Measurements from ENCODE around the gene LHCGR.

LHCGR gene

GRCh38 chr2:48728295-48728694 lies 27.2 kb downstream of the LHCGR start:
- Mint-ChIP-seq H3K9me3 (no peaks in the 10 kb centered on the region), H3K36me3 (no peaks in the 10 kb centered on the region), H3K27ac (no peak overlapping the region), H3K4me1 (no peaks in the 10 kb centered on the region), H3K4me3 (no peak overlapping the region), H3K27me3 (peaks cover 3% of the 10 kb centered on the region)
- no peak for ATAC-seq (ENCODE audit: low read depth)
- DNase-seq (ENCODE audit: low spot score in 2 of 2): no peak

DNA sequence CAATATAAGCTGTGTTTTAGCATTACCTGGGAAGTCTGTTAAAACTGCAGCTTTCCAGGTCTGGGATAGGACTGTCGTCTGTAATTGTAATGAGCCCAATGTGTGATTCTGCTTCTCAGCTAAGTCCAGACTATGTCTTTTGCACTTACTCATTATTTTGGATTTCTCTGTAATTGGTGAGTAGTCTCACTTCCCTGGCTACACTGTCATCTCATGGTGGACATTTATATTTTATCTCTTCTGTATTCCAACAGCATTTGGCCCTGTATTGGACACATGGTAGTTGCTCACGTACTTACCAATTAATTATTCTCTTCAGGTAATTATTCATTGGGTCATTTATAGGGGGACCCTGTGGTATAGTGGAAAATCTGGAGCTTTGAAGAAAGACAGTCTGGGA lies 28.0 kb downstream of the LHCGR start:
- Mint-ChIP-seq H3K9me3 (no peaks in the 10 kb centered on the region), H3K36me3 (no peaks in the 10 kb centered on the region), H3K4me1 (no peaks in the 10 kb centered on the region), H3K4me3 (no peak overlapping the region), H3K27ac (no peak overlapping the region), H3K27me3 (peaks cover 3% of the 10 kb centered on the region)
- ATAC-seq (ENCODE audit: low read depth) (no peak), DNase-seq (ENCODE audit: low spot score in 2 of 2) (no peak)

DNA sequence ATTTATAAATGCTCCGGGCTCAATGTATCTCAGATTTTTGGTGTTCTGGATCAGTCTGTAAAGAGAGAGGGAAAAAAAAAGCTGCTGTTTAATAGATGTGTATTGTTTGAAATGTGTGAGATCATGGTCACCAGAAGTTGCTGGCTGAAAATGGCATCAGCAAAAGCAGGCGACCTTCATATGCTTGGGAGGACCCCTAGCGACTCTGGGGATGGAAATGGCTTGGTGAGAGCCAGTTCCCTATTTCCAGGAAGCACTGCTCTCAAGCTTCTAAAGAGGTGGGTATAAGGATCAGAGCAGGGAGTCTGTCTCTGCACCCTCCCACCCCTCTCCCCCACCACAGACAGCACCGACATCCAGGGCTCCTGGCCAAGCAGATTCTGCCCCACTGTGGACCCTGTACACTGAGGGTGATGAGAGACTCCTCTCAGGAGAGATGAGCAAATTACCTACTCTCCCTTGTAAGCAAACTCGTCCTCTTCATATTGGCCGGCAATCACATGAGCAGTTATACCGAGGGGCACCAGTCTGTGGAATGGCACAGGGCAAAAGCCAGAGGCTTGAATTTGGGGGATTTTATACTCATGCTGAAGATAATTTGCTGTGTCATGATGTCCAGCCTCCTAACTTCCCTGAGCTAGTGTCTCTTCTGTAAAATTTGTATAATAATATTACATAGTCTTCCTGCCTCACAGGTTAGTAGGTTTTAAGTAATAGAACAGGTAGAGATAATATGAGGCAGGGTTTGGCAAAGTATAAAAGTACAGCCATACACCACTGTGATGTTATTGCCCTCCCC lies 29.6 kb downstream of the LHCGR start:
- H3K4me3 Mint-ChIP-seq: no peak overlapping the region
- peaks cover 2% of the 10 kb centered on the region for H3K27me3 Mint-ChIP-seq
- no peak for DNase-seq (ENCODE audit: low spot score in 2 of 2)
- H3K36me3 Mint-ChIP-seq: no peaks in the 10 kb centered on the region
- no peak overlapping the region for H3K27ac Mint-ChIP-seq
- no peak for ATAC-seq (ENCODE audit: low read depth)
- H3K4me1 Mint-ChIP-seq: no peaks in the 10 kb centered on the region
- H3K9me3 Mint-ChIP-seq: no peaks in the 10 kb centered on the region

DNA sequence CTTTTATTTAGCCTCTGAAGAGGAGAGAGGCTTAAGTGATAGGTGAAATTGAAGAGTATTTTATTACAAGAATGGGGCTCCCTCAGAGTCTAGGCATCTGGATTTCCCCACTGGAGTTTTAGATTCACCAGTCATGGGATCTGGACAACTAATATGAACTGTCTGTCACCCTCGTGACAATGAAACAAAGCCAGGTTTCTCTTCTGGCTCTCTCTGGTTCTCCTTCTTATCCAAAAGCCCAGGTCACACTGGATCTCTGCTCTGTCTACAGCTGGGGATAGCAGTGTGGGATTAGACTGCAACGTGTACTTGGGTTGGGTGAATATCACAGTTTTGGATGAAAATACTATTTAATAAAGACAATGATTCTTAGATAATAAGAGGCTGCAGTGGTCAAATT lies 31.2 kb downstream of the LHCGR start:
- H3K4me3 Mint-ChIP-seq: no peak overlapping the region
- H3K27ac Mint-ChIP-seq: no peak overlapping the region
- ATAC-seq (ENCODE audit: low read depth): no peak

DNA sequence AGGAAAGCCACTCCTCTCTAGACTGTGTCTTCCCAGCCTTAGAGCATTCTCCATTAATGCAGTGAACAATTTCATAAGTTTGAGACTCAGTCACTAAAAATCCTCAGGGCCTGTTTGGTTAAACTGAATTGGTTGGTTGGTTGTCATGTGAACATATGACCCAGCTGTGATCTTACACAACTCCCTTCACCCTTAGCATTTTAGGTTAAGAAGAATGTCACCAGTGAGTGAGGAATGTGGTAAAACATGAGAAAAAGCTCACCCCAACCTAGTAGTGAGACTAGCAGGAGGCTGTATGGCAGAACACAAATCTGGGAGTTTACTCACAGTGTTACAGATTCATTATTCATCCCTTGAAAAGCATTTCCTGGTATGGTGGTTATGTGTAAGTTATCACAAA lies 32.4 kb downstream of the LHCGR start:
- no peaks in the 10 kb centered on the region for H3K9me3 Mint-ChIP-seq

More for the DNA sequence above, 31.2 kb downstream of the LHCGR start:
- Mint-ChIP-seq H3K9me3 (no peaks in the 10 kb centered on the region), H3K27me3 (peaks cover 6% of the 10 kb centered on the region), H3K4me1 (no peaks in the 10 kb centered on the region), H3K36me3 (no peaks in the 10 kb centered on the region)
- DNase-seq (ENCODE audit: low spot score in 2 of 2): no peak

GRCh38 chr2:48722391-48722790 lies 33.1 kb downstream of the LHCGR start:
- Mint-ChIP-seq H3K4me3 (no peak overlapping the region), H3K4me1 (no peaks in the 10 kb centered on the region), H3K36me3 (no peaks in the 10 kb centered on the region), H3K27ac (no peak overlapping the region), H3K27me3 (peaks cover 6% of the 10 kb centered on the region), H3K9me3 (no peaks in the 10 kb centered on the region)
- no peak for ATAC-seq (ENCODE audit: low read depth)
- DNase-seq (ENCODE audit: low spot score in 2 of 2): no peak

More for the DNA sequence above, 32.4 kb downstream of the LHCGR start:
- Mint-ChIP-seq H3K4me1 (no peaks in the 10 kb centered on the region), H3K27me3 (peaks cover 6% of the 10 kb centered on the region), H3K4me3 (no peak overlapping the region), H3K36me3 (no peaks in the 10 kb centered on the region), H3K27ac (no peak overlapping the region)
- ATAC-seq (ENCODE audit: low read depth): no peak
- no peak for DNase-seq (ENCODE audit: low spot score in 2 of 2)

DNA sequence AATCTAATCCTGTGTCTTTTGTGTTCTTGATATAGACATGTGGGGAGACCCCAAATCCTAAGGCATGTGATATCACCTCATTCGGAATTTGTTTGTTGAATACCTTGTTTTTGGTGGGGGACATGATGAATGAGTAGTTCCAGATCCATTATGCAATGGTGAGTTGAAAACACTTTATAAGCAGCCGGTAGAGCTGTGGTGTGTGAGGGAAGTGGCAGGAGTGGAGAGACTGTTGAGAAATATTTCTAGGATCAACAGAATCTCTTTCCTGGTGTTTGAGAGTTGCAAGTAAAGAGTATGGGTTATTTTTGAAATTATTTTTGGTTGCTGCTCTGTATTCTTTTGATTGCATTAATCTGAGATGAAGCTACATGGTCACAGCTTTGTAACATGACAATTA lies 34.4 kb downstream of the LHCGR start:
- peaks cover 6% of the 10 kb centered on the region for H3K27me3 Mint-ChIP-seq
- DNase-seq (ENCODE audit: low spot score in 2 of 2): no peak
- no peak overlapping the region for H3K4me3 Mint-ChIP-seq
- no peaks in the 10 kb centered on the region for H3K36me3 Mint-ChIP-seq
- no peaks in the 10 kb centered on the region for H3K4me1 Mint-ChIP-seq
- H3K9me3 Mint-ChIP-seq: no peaks in the 10 kb centered on the region
- no peak for ATAC-seq (ENCODE audit: low read depth)
- no peak overlapping the region for H3K27ac Mint-ChIP-seq

DNA sequence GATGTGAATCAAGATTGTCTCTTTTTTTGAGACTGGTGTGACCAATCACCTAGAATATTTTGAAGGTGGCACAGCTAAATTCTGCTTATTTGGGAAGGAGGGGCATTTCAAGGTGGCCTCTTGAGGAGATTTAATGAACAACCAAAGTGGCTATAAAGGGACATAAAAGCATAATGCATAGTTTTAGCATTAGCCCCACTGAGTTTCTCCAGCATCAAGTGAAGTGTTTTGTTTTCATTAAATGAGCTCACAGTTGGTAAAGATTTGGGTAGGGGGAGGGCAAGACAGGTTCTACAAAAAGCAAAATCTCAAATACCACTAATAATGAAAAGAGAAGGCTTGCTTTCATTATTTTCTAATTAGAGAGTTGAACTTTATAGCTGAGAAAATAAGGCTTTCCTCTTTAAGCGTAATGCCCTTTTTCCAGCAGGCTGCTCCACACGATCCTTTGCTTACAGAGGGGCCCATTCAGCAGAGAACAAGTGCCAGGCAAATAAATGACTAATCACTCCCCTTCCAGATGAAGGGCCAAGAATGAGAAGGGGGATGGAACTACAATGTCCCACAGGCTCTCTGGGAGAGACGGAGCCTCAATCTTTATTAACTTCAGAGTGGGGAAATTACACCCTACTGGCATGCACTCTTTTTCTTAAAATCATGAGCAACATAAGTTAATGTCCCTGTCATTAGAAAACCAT lies 35.9 kb downstream of the LHCGR start:
- no peaks in the 10 kb centered on the region for H3K4me1 Mint-ChIP-seq
- H3K27ac Mint-ChIP-seq: no peak overlapping the region
- H3K27me3 Mint-ChIP-seq: peaks cover 6% of the 10 kb centered on the region
- H3K36me3 Mint-ChIP-seq: no peaks in the 10 kb centered on the region
- H3K4me3 Mint-ChIP-seq: no peak overlapping the region
- H3K9me3 Mint-ChIP-seq: no peaks in the 10 kb centered on the region
- ATAC-seq (ENCODE audit: low read depth) (no peak), DNase-seq (ENCODE audit: low spot score in 2 of 2) (no peak)

- ATAC-seq (ENCODE audit: low read depth) (no peak), DNase-seq (ENCODE audit: low spot score in 2 of 2) (no peak)
- no peaks in the 10 kb centered on the region for H3K36me3 Mint-ChIP-seq
- H3K4me1 Mint-ChIP-seq: no peaks in the 10 kb centered on the region
- no peak overlapping the region for H3K27ac Mint-ChIP-seq
- H3K4me3 Mint-ChIP-seq: no peak overlapping the region
- no peaks in the 10 kb centered on the region for H3K9me3 Mint-ChIP-seq
- peaks cover 6% of the 10 kb centered on the region for H3K27me3 Mint-ChIP-seq
These were observed 37.7 kb downstream of the LHCGR start for GRCh38 chr2:48717846-48718245.

GRCh38 chr2:48715956-48716355 lies 39.6 kb downstream of the LHCGR start:
- no peak for DNase-seq (ENCODE audit: low spot score in 2 of 2)
- no peaks in the 10 kb centered on the region for H3K36me3 Mint-ChIP-seq
- ATAC-seq (ENCODE audit: low read depth): no peak
- peaks cover 12% of the 10 kb centered on the region for H3K27me3 Mint-ChIP-seq
- H3K4me3 Mint-ChIP-seq: no peak overlapping the region
- no peaks in the 10 kb centered on the region for H3K4me1 Mint-ChIP-seq
- H3K9me3 Mint-ChIP-seq: no peaks in the 10 kb centered on the region
- no peak overlapping the region for H3K27ac Mint-ChIP-seq

DNA sequence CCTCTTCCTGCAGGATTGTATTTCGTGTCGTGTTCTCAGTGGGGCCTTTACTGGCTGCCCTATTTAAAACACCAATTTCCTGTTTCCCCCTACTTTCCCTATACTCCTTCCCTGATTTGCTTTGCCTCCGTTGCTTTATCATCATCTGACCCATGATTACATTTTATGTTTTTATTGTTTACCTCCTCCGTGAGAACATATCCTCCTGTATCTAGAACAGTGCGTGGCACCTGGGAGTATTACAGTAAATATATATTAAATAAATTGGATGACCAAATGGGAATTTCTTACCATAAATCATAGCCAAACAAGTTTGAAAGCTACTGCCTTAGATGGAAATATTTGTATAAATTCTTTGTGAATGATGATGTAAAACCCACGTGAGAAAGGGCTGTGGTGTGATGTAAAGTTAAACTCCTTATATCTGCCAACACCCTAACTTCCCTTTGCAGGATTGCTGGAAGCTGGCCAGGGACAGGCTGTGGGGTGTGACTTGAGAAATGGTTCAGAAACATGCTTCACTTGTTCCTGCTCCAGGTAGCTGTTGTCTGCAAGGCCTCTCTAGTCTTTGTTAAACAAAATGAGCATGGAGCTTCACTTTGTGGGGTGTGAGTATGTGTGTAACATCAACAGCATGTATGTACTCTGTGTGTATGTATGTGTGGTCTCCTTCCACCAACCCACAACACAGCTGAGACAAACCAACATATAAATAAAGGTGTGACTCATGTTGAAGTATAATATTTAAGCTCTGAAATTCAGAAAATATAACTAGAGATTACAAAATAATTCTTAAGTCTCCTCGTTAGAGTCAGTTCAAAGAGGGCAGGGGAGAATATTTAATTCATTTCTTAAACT lies 40.3 kb downstream of the LHCGR start:
- Mint-ChIP-seq H3K9me3 (no peaks in the 10 kb centered on the region), H3K27me3 (peaks cover 11% of the 10 kb centered on the region), H3K27ac (no peak overlapping the region), H3K4me3 (no peak overlapping the region), H3K36me3 (no peaks in the 10 kb centered on the region), H3K4me1 (no peaks in the 10 kb centered on the region)
- no peak for ATAC-seq (ENCODE audit: low read depth)
- no peak for DNase-seq (ENCODE audit: low spot score in 2 of 2)

GRCh38 chr2:48714245-48714644 lies 41.3 kb downstream of the LHCGR start:
- Mint-ChIP-seq H3K4me1 (no peaks in the 10 kb centered on the region), H3K36me3 (no peaks in the 10 kb centered on the region), H3K27me3 (peaks cover 10% of the 10 kb centered on the region), H3K9me3 (no peaks in the 10 kb centered on the region), H3K4me3 (no peak overlapping the region), H3K27ac (no peak overlapping the region)
- DNase-seq (ENCODE audit: low spot score in 2 of 2) (no peak), ATAC-seq (ENCODE audit: low read depth) (no peak)

DNA sequence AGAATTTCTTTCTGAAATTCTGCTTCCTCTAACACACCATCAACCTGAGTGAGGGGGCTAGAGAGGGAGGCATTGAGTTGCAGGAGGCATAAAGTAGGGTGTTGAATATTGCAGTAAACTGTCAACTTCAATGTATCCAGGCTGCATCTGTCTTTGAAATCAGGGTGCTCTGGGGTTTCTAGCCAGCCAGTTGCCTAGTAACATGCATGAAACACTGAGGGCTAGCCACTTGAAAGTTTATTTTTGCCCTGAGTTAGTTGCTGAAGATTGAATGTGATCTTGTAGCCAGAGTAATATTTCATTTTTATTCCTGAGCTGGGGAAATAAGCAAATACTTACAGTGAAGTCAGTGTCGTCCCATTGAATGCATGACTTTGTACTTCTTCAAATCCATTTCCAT lies 41.9 kb downstream of the LHCGR start:
- no peaks in the 10 kb centered on the region for H3K4me1 Mint-ChIP-seq
- no peak overlapping the region for H3K27ac Mint-ChIP-seq
- no peak for ATAC-seq (ENCODE audit: low read depth)

DNA sequence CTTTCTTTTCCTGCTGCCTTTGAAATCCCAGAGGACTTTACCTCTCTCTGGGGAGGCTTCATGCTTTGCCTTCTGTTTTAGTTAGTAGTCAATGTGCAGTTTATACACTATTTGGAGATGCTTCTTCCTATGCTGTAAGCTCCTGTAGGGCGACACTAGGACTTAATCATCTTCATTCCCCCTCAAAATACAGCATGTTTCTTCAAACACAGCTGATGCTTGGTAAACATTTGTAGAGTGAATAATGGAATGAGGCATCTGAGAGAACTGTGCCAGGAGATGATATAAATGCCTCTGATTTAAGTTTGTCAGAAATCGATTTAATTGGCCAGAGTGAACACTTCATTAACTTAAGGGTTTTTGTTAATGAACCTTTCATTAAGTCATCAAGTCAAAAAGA lies 43.4 kb downstream of the LHCGR start:
- Mint-ChIP-seq H3K27ac (no peak overlapping the region), H3K36me3 (no peaks in the 10 kb centered on the region), H3K4me1 (no peaks in the 10 kb centered on the region), H3K9me3 (no peaks in the 10 kb centered on the region), H3K4me3 (no peak overlapping the region), H3K27me3 (peaks cover 10% of the 10 kb centered on the region)
- ATAC-seq (ENCODE audit: low read depth) (no peak), DNase-seq (ENCODE audit: low spot score in 2 of 2) (no peak)

More for the DNA sequence above, 41.9 kb downstream of the LHCGR start:
- peaks cover 10% of the 10 kb centered on the region for H3K27me3 Mint-ChIP-seq
- no peak for DNase-seq (ENCODE audit: low spot score in 2 of 2)
- no peak overlapping the region for H3K4me3 Mint-ChIP-seq
- H3K36me3 Mint-ChIP-seq: no peaks in the 10 kb centered on the region
- no peaks in the 10 kb centered on the region for H3K9me3 Mint-ChIP-seq
